ENCODE measurements around the gene RAP1GAP2. TPM values are rescaled to one million over a fixed set of nuclear protein-coding genes. Genes with fewer than 3 reads are reported as not detected.
A peak's percentile ranks its signal among the peaks of the same experiment; 100 is the strongest.

RAP1GAP2 gene
- 10 to 100 TPM; 20.7 to 31.8 (median 25.1) TPM for polyA plus RNA-seq (ENCODE audit: insufficient read length in 3 of 3)
- long read RNA-seq, donor 1, full-length matches to known transcripts, result 14 of 14 reads
- long read RNA-seq, donor 1, partial matches to known transcripts, result 0 of 14 reads
- long read RNA-seq, donor 1, other reads (novel, unspliced or antisense), result 0 of 14 reads
- long read RNA-seq, donor 2, full-length matches to known transcripts, result 10 of 10 reads
- long read RNA-seq, donor 2, partial matches to known transcripts, result 0 of 10 reads
- long read RNA-seq, donor 2, other reads (novel, unspliced or antisense), result 0 of 10 reads
- long read RNA-seq, donor 3, full-length matches to known transcripts, result 17 of 17 reads
- long read RNA-seq, donor 3, partial matches to known transcripts, result 0 of 17 reads
- long read RNA-seq, donor 3, other reads (novel, unspliced or antisense), result 0 of 17 reads
- long read RNA-seq, donor 4, full-length matches to known transcripts, result 24 of 24 reads
- long read RNA-seq, donor 4, partial matches to known transcripts, result 0 of 24 reads
- long read RNA-seq, donor 4, other reads (novel, unspliced or antisense), result 0 of 24 reads
- long read RNA-seq, donor 5, result 0 reads
- long read RNA-seq, donor 6, full-length matches to known transcripts, result 26 of 26 reads
- long read RNA-seq, donor 6, partial matches to known transcripts, result 0 of 26 reads
- long read RNA-seq, donor 6, other reads (novel, unspliced or antisense), result 0 of 26 reads
- long read RNA-seq, donor 7, full-length matches to known transcripts, result 19 of 19 reads
- long read RNA-seq, donor 7, partial matches to known transcripts, result 0 of 19 reads
- long read RNA-seq, donor 7, other reads (novel, unspliced or antisense), result 0 of 19 reads
- long read RNA-seq, donor 8, result 0 reads
- long read RNA-seq, donor 9, full-length matches to known transcripts, result 16 of 16 reads
- long read RNA-seq, donor 9, partial matches to known transcripts, result 0 of 16 reads
- long read RNA-seq, donor 9, other reads (novel, unspliced or antisense), result 0 of 16 reads
- long read RNA-seq, donor 10, full-length matches to known transcripts, result 26 of 26 reads
- long read RNA-seq, donor 10, partial matches to known transcripts, result 0 of 26 reads
- long read RNA-seq, donor 10, other reads (novel, unspliced or antisense), result 0 of 26 reads
- long read RNA-seq, donor 11, full-length matches to known transcripts, result 20 of 20 reads
- long read RNA-seq, donor 11, partial matches to known transcripts, result 0 of 20 reads
- long read RNA-seq, donor 11, other reads (novel, unspliced or antisense), result 0 of 20 reads
- long read RNA-seq, donor 12, full-length matches to known transcripts, result 4 of 4 reads
- long read RNA-seq, donor 12, partial matches to known transcripts, result 0 of 4 reads
- long read RNA-seq, donor 12, other reads (novel, unspliced or antisense), result 0 of 4 reads
- long read RNA-seq, donor 13, result 0 reads
- long read RNA-seq, donor 14, full-length matches to known transcripts, result 12 of 12 reads
- long read RNA-seq, donor 14, partial matches to known transcripts, result 0 of 12 reads
- long read RNA-seq, donor 14, other reads (novel, unspliced or antisense), result 0 of 12 reads
- long read RNA-seq, donor 15, full-length matches to known transcripts, result 9 of 9 reads
- long read RNA-seq, donor 15, partial matches to known transcripts, result 0 of 9 reads
- long read RNA-seq, donor 15, other reads (novel, unspliced or antisense), result 0 of 9 reads
- long read RNA-seq, donor 16, full-length matches to known transcripts, result 74 of 79 reads
- long read RNA-seq, donor 16, partial matches to known transcripts, result 5 of 79 reads
- long read RNA-seq, donor 16, other reads (novel, unspliced or antisense), result 0 of 79 reads

GRCh38 chr17:2796164-2797125 is at the start of gene RAP1GAP2:
TSS of gene RAP1GAP2 (plus strand) at chr17:2796438. CDS start at chr17:2796528, 90 bp downstream.
- DNase-seq (ENCODE audit: extremely low read depth in 1 of 11, low read depth in 9 of 11, low spot score in 4 of 11), result no peak

- no peak for DNase-seq (ENCODE audit: extremely low read depth in 1 of 11, low read depth in 9 of 11, low spot score in 4 of 11)
Observed at GRCh38 chr17:2749058-2749783, 47.0 kb upstream of the RAP1GAP2 start, which contains the start of gene CCDC92B. TSS of gene CCDC92B (minus strand) at chr17:2749652. CDS start at chr17:2735145, 14,507 bp downstream.

GRCh38 chr17:2749784-2750181 is 46.5 kb upstream of the RAP1GAP2 start:
- peak; percentile 55 to 80 (median 67) for DNase-seq (ENCODE audit: extremely low read depth in 1 of 11, low read depth in 9 of 11, low spot score in 4 of 11)

GRCh38 chr17:2750721-2751120 is 45.5 kb upstream of the RAP1GAP2 start:
- DNase-seq (ENCODE audit: extremely low read depth in 1 of 11, low read depth in 9 of 11, low spot score in 4 of 11), result no peak

- no peak for DNase-seq (ENCODE audit: extremely low read depth in 1 of 11, low read depth in 9 of 11, low spot score in 4 of 11)
Observed at GRCh38 chr17:2751491-2751890, 44.7 kb upstream of the RAP1GAP2 start.

GRCh38 chr17:2755891-2756724 is 40.1 kb upstream of the RAP1GAP2 start:
- DNase-seq (ENCODE audit: extremely low read depth in 1 of 11, low read depth in 9 of 11, low spot score in 4 of 11), result no peak

- no peak for DNase-seq (ENCODE audit: extremely low read depth in 1 of 11, low read depth in 9 of 11, low spot score in 4 of 11)
Observed at GRCh38 chr17:2758870-2759269, 37.4 kb upstream of the RAP1GAP2 start.

- DNase-seq (ENCODE audit: extremely low read depth in 1 of 11, low read depth in 9 of 11, low spot score in 4 of 11), result no peak
Observed at GRCh38 chr17:2770129-2770528, 26.1 kb upstream of the RAP1GAP2 start.

GRCh38 chr17:2775206-2775605 is 21.0 kb upstream of the RAP1GAP2 start:
- no peak for DNase-seq (ENCODE audit: extremely low read depth in 1 of 11, low read depth in 9 of 11, low spot score in 4 of 11)

- DNase-seq (ENCODE audit: extremely low read depth in 1 of 11, low read depth in 9 of 11, low spot score in 4 of 11), result peak in 4 of 11 donors; percentile 6 to 35 (median 28)
Observed at GRCh38 chr17:2776589-2777241, 19.5 kb upstream of the RAP1GAP2 start.

GRCh38 chr17:2777242-2777867 is 18.9 kb upstream of the RAP1GAP2 start:
- no peak for DNase-seq (ENCODE audit: extremely low read depth in 1 of 11, low read depth in 9 of 11, low spot score in 4 of 11)

- no peak for DNase-seq (ENCODE audit: extremely low read depth in 1 of 11, low read depth in 9 of 11, low spot score in 4 of 11)
Observed at GRCh38 chr17:2778489-2778888, 17.7 kb upstream of the RAP1GAP2 start.

- no peak for DNase-seq (ENCODE audit: extremely low read depth in 1 of 11, low read depth in 9 of 11, low spot score in 4 of 11)
Observed at GRCh38 chr17:2779545-2779944, 16.7 kb upstream of the RAP1GAP2 start.

GRCh38 chr17:2780256-2780655 is 16.0 kb upstream of the RAP1GAP2 start:
- DNase-seq (ENCODE audit: extremely low read depth in 1 of 11, low read depth in 9 of 11, low spot score in 4 of 11), result no peak
